CD14-positive monocyte (primary cell): Measurements from ENCODE around the gene LLGL2. TPM values are rescaled to one million over a fixed set of nuclear protein-coding genes. Genes with fewer than 3 reads are reported as not detected.
"Not testable (repeated sequence)": the region's sequence is repeated elsewhere in the genome, so short reads cannot be mapped to it uniquely, and the experiment has no call there.

Source experiments
- DNase-seq, 3 donors: peaks; one replicate each; pipeline ENCODE4 v3.0.0-alpha.2; 2011 to 2022
- H2AFZ ChIP-seq: 2 replicates; pipeline ENCODE4 v1.6.0; 2012; ENCODE audit warnings: mild to moderate bottlenecking, low read depth, low read length, inconsistent platforms; ENCODE audit not compliant: insufficient read depth, poor library complexity, severe bottlenecking
- H3K27ac ChIP-seq, 2 donors: 1 replicate in 1 of 2; 2 replicates in 1 of 2; pipeline ENCODE4 v1.5.1; 2012 to 2013; ENCODE audit warnings: low read length in 2 of 2, control low read depth in 1 of 2, inconsistent platforms in 1 of 2, low read depth in 1 of 2, mild to moderate bottlenecking in 1 of 2
- H3K27me3 ChIP-seq, 2 donors: one replicate each; pipeline versions ENCODE4 v1.6.0 to v1.6.1; 2011 to 2013; ENCODE audit warnings: low read length in 2 of 2; ENCODE audit not compliant: control insufficient read depth in 2 of 2, insufficient read depth in 2 of 2
- H3K36me3 ChIP-seq, 2 donors: replicated peaks in 1 of 2; 1 replicate in 1 of 2; 2 replicates in 1 of 2; pipeline versions ENCODE4 v1.5.1 to v1.6.1; 2012 to 2013; ENCODE audit warnings: low read length in 2 of 2, control low read depth in 1 of 2, inconsistent platforms in 1 of 2, mild to moderate bottlenecking in 1 of 2; ENCODE audit not compliant: insufficient read depth in 2 of 2, control insufficient read depth in 1 of 2
- H3K4me1 ChIP-seq, 2 donors: 1 replicate in 1 of 2; 2 replicates in 1 of 2; pipeline versions ENCODE4 v1.5.1 to v1.6.1; 2012 to 2013; ENCODE audit warnings: low read length in 2 of 2, control low read depth in 1 of 2, inconsistent platforms in 1 of 2, mild to moderate bottlenecking in 1 of 2, moderate library complexity in 1 of 2; ENCODE audit not compliant: insufficient read depth in 2 of 2, control insufficient read depth in 1 of 2
- H3K4me2 ChIP-seq: replicated peaks from 2 replicates; pipeline ENCODE3; 2012; ENCODE audit warnings: low read length, moderate library complexity, mild to moderate bottlenecking; ENCODE audit not compliant: poor library complexity, severe bottlenecking; ENCODE audit errors: extremely low read depth
- H3K4me3 ChIP-seq, 3 experiments: fragments of 200-600 bp in 1 of 3; sonication (generic) in 1 of 3; replicated peaks in 1 of 3; 1 replicate in 2 of 3; 2 replicates in 1 of 3; pipeline ENCODE4 v1.5.1; 2011 to 2013; ENCODE audit warnings: low read length in 3 of 3, mild to moderate bottlenecking in 3 of 3, control low read depth in 2 of 3, low read depth in 2 of 3, inconsistent platforms in 1 of 3, moderate library complexity in 1 of 3
- H3K79me2 ChIP-seq: 2 replicates; pipeline ENCODE4 v1.6.0; 2012; ENCODE audit warnings: mild to moderate bottlenecking, control low read depth, inconsistent platforms, low read length, moderate library complexity; ENCODE audit not compliant: insufficient read depth
- H3K9ac ChIP-seq: 2 replicates; pipeline ENCODE4 v1.6.0; 2017; ENCODE audit warnings: low read length, mild to moderate bottlenecking; ENCODE audit not compliant: insufficient read depth, poor library complexity, severe bottlenecking
- H3K9me3 ChIP-seq, 2 donors: replicated peaks in 1 of 2; 1 replicate in 1 of 2; 2 replicates in 1 of 2; pipeline versions ENCODE4 v1.5.1 to v1.6.1; 2012 to 2013; ENCODE audit warnings: low read length in 2 of 2, control low read depth in 1 of 2; ENCODE audit not compliant: control insufficient read depth in 1 of 2, insufficient read depth in 1 of 2
- H4K20me1 ChIP-seq: 2 replicates; pipeline ENCODE4 v1.6.0; 2012; ENCODE audit warnings: mild to moderate bottlenecking, low read length, control low read depth, moderate library complexity; ENCODE audit not compliant: insufficient read depth
- H3K27ac Mint-ChIP-seq, 7 donors: one replicate each; pipeline ENCODE4 v1.8.0; 2020; ENCODE audit warnings: mild to moderate bottlenecking in 7 of 7, mixed read lengths in 7 of 7, moderate library complexity in 6 of 7, inconsistent platforms in 2 of 7
- H3K27me3 Mint-ChIP-seq, 3 donors: one replicate each; pipeline ENCODE4 v1.8.0; 2021 to 2022; ENCODE audit warnings: low read depth in 3 of 3, mild to moderate bottlenecking in 3 of 3, mixed read lengths in 3 of 3, moderate library complexity in 3 of 3, inconsistent platforms in 1 of 3
- H3K36me3 Mint-ChIP-seq, 2 donors: one replicate each; pipeline ENCODE4 v1.8.0; 2020; ENCODE audit warnings: mixed read lengths in 2 of 2, inconsistent platforms in 1 of 2, mild to moderate bottlenecking in 1 of 2
- H3K4me1 Mint-ChIP-seq: one replicate; pipeline ENCODE4 v1.8.0; 2020; ENCODE audit warnings: mild to moderate bottlenecking, mixed read lengths
- H3K4me3 Mint-ChIP-seq, 2 donors: one replicate each; pipeline ENCODE4 v1.8.0; 2020; ENCODE audit warnings: mild to moderate bottlenecking in 2 of 2, mixed read lengths in 2 of 2, moderate library complexity in 1 of 2
- H3K9me3 Mint-ChIP-seq, 7 donors: one replicate each; pipeline ENCODE4 v1.8.0; 2020 to 2022; ENCODE audit warnings: mixed read lengths in 7 of 7, mild to moderate bottlenecking in 6 of 7, moderate library complexity in 6 of 7, inconsistent platforms in 2 of 7
- WGBS: methylation state at CpG from one replicate; pipeline ENCODE4 v1.1.5; 2013; ENCODE audit warnings: missing lambda C conversion rate; ENCODE audit not compliant: insufficient coverage; 5-methylcytosine and 5-hydroxymethylcytosine counted together
- intact Hi-C, 2 donors: fragments of 100-400 bp; cut with micrococcal nuclease; formaldehyde crosslinking; loops; one replicate each; pipeline versions ENCODE4 v1.15.0 to v1.15.1; 2023
- polyA plus RNA-seq, 3 donors: library from polyadenylated mRNA; depleted of rRNA in 1 of 3; unstranded in 2 of 3; stranded (reverse) in 1 of 3; fragments of 300-500 nt in 2 of 3; fragments of >200 nt in 1 of 3; fragmentation: Illumina TruSeq in 2 of 3; gene quantifications; 1 replicate in 2 of 3; 2 replicates in 1 of 3; pipeline ENCODE4 v1.2.3, GENCODE V29; 2012 to 2021
- TF ChIP-seq, protein P1 (sequence below): fragments of 200-600 bp; IDR thresholded peaks from one replicate; pipeline ENCODE4 v1.8.0; 2022; ENCODE audit warnings: antibody characterized with exemption, mild to moderate bottlenecking

The LLGL2 gene
- polyA plus RNA-seq, 3 donors, result 4.8 to 7.5 (median 5.5) TPM

DNA sequence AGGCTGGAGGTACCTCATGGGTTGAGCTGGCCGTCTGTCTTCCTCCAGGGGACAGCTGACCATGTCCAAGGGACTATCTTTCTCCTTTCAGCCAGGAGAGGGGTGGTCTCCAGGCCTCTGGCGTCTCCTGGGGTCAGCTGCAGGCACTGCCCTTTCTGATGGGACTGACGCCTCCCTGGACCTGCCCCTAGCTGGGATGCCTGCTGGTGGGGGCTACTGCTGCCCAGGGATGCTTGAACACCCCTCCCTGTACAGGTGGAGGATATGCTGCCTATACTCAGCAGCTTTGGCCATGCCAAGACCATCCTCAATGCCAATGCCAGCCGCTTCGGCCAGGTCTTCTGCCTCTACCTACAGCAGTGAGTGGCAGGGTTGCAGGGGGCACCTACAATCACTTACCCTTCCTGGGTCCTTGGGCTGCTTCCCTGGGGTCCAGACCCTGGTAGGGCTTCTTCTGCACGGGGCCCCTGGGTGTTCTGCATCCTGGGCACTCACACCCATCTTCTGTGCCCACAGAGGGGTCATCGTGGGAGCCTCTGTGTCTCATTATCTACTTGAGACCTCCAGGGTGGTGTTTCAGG lies 66.3 kb downstream of the LLGL2 start:
- intact Hi-C loops, result no loop called here
- no peak overlapping the region for H3K27ac Mint-ChIP-seq
- Histone ChIP-seq H3K4me1 (peaks cover 19 to 30% of the 10 kb centered on the region in 2 donors), H3K9ac (no peak overlapping the region), H3K4me2 (no peak overlapping the region), H3K27ac (no peak overlapping the region), H3K79me2 (peaks cover 31% of the 10 kb centered on the region), H4K20me1 (peaks cover 48% of the 10 kb centered on the region), H3K9me3 (no peaks in the 10 kb centered on the region), H3K27me3 (no peaks in the 10 kb centered on the region), H3K4me3 (no peak overlapping the region), H3K36me3 (peaks cover 14 to 39% of the 10 kb centered on the region in 2 donors), H2AFZ (no peak overlapping the region)
- WGBS, result 100% methylated on average over 6 of the region's 7 CpGs
- H3K27me3 Mint-ChIP-seq, result no peaks in the 10 kb centered on the region
- H3K4me3 Mint-ChIP-seq, result no peak overlapping the region
- no peaks in the 10 kb centered on the region for H3K9me3 Mint-ChIP-seq
- H3K4me1 Mint-ChIP-seq, result peaks cover 16% of the 10 kb centered on the region
- TF ChIP-seq, protein P1, sequence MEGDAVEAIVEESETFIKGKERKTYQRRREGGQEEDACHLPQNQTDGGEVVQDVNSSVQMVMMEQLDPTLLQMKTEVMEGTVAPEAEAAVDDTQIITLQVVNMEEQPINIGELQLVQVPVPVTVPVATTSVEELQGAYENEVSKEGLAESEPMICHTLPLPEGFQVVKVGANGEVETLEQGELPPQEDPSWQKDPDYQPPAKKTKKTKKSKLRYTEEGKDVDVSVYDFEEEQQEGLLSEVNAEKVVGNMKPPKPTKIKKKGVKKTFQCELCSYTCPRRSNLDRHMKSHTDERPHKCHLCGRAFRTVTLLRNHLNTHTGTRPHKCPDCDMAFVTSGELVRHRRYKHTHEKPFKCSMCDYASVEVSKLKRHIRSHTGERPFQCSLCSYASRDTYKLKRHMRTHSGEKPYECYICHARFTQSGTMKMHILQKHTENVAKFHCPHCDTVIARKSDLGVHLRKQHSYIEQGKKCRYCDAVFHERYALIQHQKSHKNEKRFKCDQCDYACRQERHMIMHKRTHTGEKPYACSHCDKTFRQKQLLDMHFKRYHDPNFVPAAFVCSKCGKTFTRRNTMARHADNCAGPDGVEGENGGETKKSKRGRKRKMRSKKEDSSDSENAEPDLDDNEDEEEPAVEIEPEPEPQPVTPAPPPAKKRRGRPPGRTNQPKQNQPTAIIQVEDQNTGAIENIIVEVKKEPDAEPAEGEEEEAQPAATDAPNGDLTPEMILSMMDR, result no peak
- H3K36me3 Mint-ChIP-seq, result peaks cover 3 to 35% of the 10 kb centered on the region in 2 donors
- no peak for DNase-seq

DNA sequence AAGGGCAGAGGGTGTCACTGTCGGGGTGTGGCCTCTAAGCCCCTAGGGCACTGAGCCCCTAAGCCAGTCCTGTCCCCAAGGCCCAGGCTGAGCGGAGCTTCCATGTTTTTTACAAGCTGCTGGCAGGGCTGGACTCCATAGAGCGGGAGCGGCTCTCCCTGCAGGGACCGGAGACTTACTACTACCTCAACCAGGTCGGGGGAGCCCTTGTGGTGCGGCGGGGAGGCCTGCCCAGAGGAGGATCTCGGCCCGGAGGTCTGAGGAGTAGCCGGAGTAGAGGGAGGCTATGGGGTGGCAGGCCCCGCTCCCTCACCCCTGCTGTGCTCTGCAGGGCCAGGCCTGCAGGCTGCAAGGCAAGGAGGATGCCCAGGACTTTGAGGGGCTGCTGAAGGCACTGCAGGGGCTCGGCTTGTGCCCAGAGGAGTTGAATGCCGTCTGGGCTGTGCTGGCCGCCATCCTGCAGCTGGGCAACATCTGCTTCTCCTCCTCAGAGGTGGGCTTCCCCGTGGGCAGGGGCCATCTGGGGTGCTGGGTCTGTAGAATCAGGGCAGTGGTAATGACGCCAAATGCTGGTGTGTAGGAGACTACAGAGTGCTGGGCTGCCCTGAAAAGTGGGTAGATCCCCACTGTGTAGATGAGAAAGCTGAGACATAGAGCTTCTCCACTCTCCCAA lies 67.0 kb downstream of the LLGL2 start:
- Histone ChIP-seq H3K9me3 (no peaks in the 10 kb centered on the region), H3K27ac (no peak overlapping the region), H3K36me3 (peaks cover 14 to 41% of the 10 kb centered on the region in 2 donors), H2AFZ (no peak overlapping the region), H3K4me2 (no peak overlapping the region), H3K27me3 (no peaks in the 10 kb centered on the region), H3K4me3 (no peak overlapping the region), H4K20me1 (peaks cover 48% of the 10 kb centered on the region), H3K79me2 (peaks cover 31% of the 10 kb centered on the region), H3K9ac (no peak overlapping the region), H3K4me1 (peaks cover 13 to 24% of the 10 kb centered on the region in 2 donors)
- H3K36me3 Mint-ChIP-seq, result peaks cover 5 to 38% of the 10 kb centered on the region in 2 donors
- 94% methylated on average over 9 of the region's 17 CpGs for WGBS
- no peaks in the 10 kb centered on the region for H3K9me3 Mint-ChIP-seq
- TF ChIP-seq, protein P1, result no peak
- H3K27ac Mint-ChIP-seq, result peak overlapping the region in 1 of 7 donors; percentile 43
- H3K4me1 Mint-ChIP-seq, result peaks cover 12% of the 10 kb centered on the region
- no peaks in the 10 kb centered on the region for H3K27me3 Mint-ChIP-seq
- intact Hi-C loops, result no loop called here
- H3K4me3 Mint-ChIP-seq, result no peak overlapping the region
- no peak for DNase-seq

DNA sequence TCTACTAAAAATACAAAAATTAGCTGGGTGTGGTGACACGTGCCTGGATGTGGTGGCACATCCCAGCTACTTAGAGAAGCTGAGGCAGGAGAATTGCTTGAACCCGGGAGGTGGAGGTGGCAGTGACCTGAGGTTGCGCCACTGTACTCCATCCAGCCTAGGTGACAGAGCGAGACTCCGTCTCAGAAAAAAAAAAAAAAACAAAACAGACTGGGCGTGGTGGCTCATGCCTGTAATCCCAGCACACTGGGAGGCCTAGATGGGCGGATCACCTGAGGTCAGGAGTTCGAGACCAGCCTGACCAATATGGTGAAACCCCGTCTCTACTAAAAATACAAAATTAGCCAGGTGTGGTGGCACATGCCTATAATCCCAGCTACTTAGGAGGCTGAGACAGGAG lies 67.9 kb downstream of the LLGL2 start:
- intact Hi-C loops, H3K4me3 ChIP-seq, DNase-seq, H2AFZ ChIP-seq, H3K27me3 Mint-ChIP-seq, H3K9me3 Mint-ChIP-seq, H3K27me3 ChIP-seq, H3K9ac ChIP-seq, H3K4me3 Mint-ChIP-seq, H3K9me3 ChIP-seq, H3K4me2 ChIP-seq, H3K4me1 Mint-ChIP-seq, H3K27ac ChIP-seq: not testable (repeated sequence)
- Histone ChIP-seq H3K36me3 (peaks cover 14 to 41% of the 10 kb centered on the region in 2 donors), H3K4me1 (peaks cover 11 to 20% of the 10 kb centered on the region in 2 donors), H3K79me2 (peaks cover 30% of the 10 kb centered on the region), H4K20me1 (peaks cover 48% of the 10 kb centered on the region)
- Mint-ChIP-seq H3K36me3 (peaks cover 5 to 41% of the 10 kb centered on the region in 2 donors), H3K27ac (peak overlapping the region in 1 of 7 donors; percentile 43)
- 92% methylated on average over 2 of the region's 9 CpGs for WGBS
